ENCODE data around the gene AP4B1. TPM values are rescaled to one million over a fixed set of nuclear protein-coding genes. Genes with fewer than 3 reads are reported as not detected.

Gene AP4B1
- total and polyA plus RNA-seq, 2 donors (not counting 1 experiment from before 2014, with no cell fraction given) = 52.2 to 55.2 TPM

GRCh38 chr1:113918243-113918642, 13.6 kb upstream of the AP4B1 start:
- H3K9ac ChIP-seq (ENCODE audit: low read length) = no peak overlapping the region
- CTCF ChIA-PET = no interaction called here
- intact Hi-C loops (cut with micrococcal nuclease) = no loop called here
- peaks cover 0 to 5% (median 1%) of the 10 kb centered on the region in 4 experiments for H3K27me3 ChIP-seq (replicated peaks in 1 of 4; ENCODE audit: control extremely low read depth in 1 of 4, control insufficient read depth in 3 of 4, insufficient read depth in 4 of 4, low read length in 3 of 4)
- no peak overlapping the region for H3K4me3 ChIP-seq (ENCODE audit: control extremely low read depth in 1 of 5, extremely low read depth in 1 of 5, insufficient read depth in 1 of 5, low read depth in 2 of 5, low read length in 4 of 5)
- DNase-seq = no peak
- H4K20me1 ChIP-seq (ENCODE audit: control insufficient read depth, insufficient read depth, low read length, poor library complexity, severe bottlenecking) = no peaks in the 10 kb centered on the region
- Mint-ChIP-seq H3K27me3 (peaks cover 3% of the 10 kb centered on the region), H3K4me3 (no peak overlapping the region), H3K9me3 (ENCODE audit: insufficient read depth) (no peaks in the 10 kb centered on the region), H3K27ac (no peak overlapping the region), H3K4me1 (no peaks in the 10 kb centered on the region)
- POLR2A ChIA-PET = no interaction called here
- H3K79me2 ChIP-seq (ENCODE audit: control insufficient read depth, insufficient read depth, low read length) = no peaks in the 10 kb centered on the region
- no peak for ATAC-seq (ENCODE audit: low read depth)
- TF ChIP-seq CTCF (IDR thresholded peaks at IDR 0.05) (no peak), EZH2 (IDR thresholded peaks at IDR 0.05; ENCODE audit: borderline replicate concordance, insufficient read depth, low read depth, low read length, poor library complexity, severe bottlenecking) (no peak)
- H3K27ac ChIP-seq (ENCODE audit: low read length in 2 of 2) = no peak overlapping the region
- H2AFZ ChIP-seq (ENCODE audit: insufficient read depth, low read depth, low read length, poor library complexity, severe bottlenecking) = no peak overlapping the region
- H3K4me2 ChIP-seq (replicated peaks; ENCODE audit: low read depth, low read length, poor library complexity, severe bottlenecking) = no peak overlapping the region
- no peaks in the 10 kb centered on the region for H3K4me1 ChIP-seq (ENCODE audit: control insufficient read depth in 2 of 2, insufficient read depth in 2 of 2, low read length in 2 of 2)
- no peaks in the 10 kb centered on the region for H3K36me3 ChIP-seq (replicated peaks in 1 of 2; ENCODE audit: control extremely low read depth in 1 of 2, control insufficient read depth in 1 of 2, extremely low read depth in 1 of 2, insufficient read depth in 2 of 2, low read length in 1 of 2)
- no peaks in the 10 kb centered on the region for H3K9me3 ChIP-seq (ENCODE audit: control extremely low read depth in 1 of 3, control insufficient read depth in 2 of 3, insufficient read depth in 1 of 3, low read length in 2 of 3)

- no peak overlapping the region for H3K4me3 Mint-ChIP-seq
Measured at GRCh38 chr1:113917400-113918082, 12.9 kb upstream of the AP4B1 start.

More at GRCh38 chr1:113917400-113918082, 12.9 kb upstream of the AP4B1 start:
- H3K4me1 Mint-ChIP-seq = no peaks in the 10 kb centered on the region
- no peak for DNase-seq
- TF ChIP-seq CTCF (IDR thresholded peaks at IDR 0.05) (no peak), EZH2 (IDR thresholded peaks at IDR 0.05; ENCODE audit: borderline replicate concordance, insufficient read depth, low read depth, low read length, poor library complexity, severe bottlenecking) (no peak)
- H3K79me2 ChIP-seq (ENCODE audit: control insufficient read depth, insufficient read depth, low read length) = no peaks in the 10 kb centered on the region
- no peak for ATAC-seq (ENCODE audit: low read depth)
- no peaks in the 10 kb centered on the region for H3K9me3 ChIP-seq (ENCODE audit: control extremely low read depth in 1 of 3, control insufficient read depth in 2 of 3, insufficient read depth in 1 of 3, low read length in 2 of 3)
- peaks cover 0 to 3% (median 0%) of the 10 kb centered on the region in 4 experiments for H3K27me3 ChIP-seq (replicated peaks in 1 of 4; ENCODE audit: control extremely low read depth in 1 of 4, control insufficient read depth in 3 of 4, insufficient read depth in 4 of 4, low read length in 3 of 4)
- H3K27me3 Mint-ChIP-seq = no peaks in the 10 kb centered on the region
- WGBS (ENCODE audit: insufficient coverage) = 96% methylated on average over 2 of the region's 2 CpGs
- no peak overlapping the region for H3K27ac Mint-ChIP-seq
- no peaks in the 10 kb centered on the region for H4K20me1 ChIP-seq (ENCODE audit: control insufficient read depth, insufficient read depth, low read length, poor library complexity, severe bottlenecking)
- intact Hi-C loops (cut with micrococcal nuclease) = no loop called here
- H3K36me3 ChIP-seq (replicated peaks in 1 of 2; ENCODE audit: control extremely low read depth in 1 of 2, control insufficient read depth in 1 of 2, extremely low read depth in 1 of 2, insufficient read depth in 2 of 2, low read length in 1 of 2) = peaks cover 0 to 4% of the 10 kb centered on the region in 2 experiments
- H3K4me1 ChIP-seq (ENCODE audit: control insufficient read depth in 2 of 2, insufficient read depth in 2 of 2, low read length in 2 of 2) = no peaks in the 10 kb centered on the region
- no peak overlapping the region for H3K4me3 ChIP-seq (ENCODE audit: control extremely low read depth in 1 of 5, extremely low read depth in 1 of 5, insufficient read depth in 1 of 5, low read depth in 2 of 5, low read length in 4 of 5)
- no peak overlapping the region for H3K27ac ChIP-seq (ENCODE audit: low read length in 2 of 2)
- H3K9me3 Mint-ChIP-seq (ENCODE audit: insufficient read depth) = no peaks in the 10 kb centered on the region
- H2AFZ ChIP-seq (ENCODE audit: insufficient read depth, low read depth, low read length, poor library complexity, severe bottlenecking) = no peak overlapping the region
- ChIA-PET CTCF (no interaction called here), POLR2A (no interaction called here)
- no peak overlapping the region for H3K4me2 ChIP-seq (replicated peaks; ENCODE audit: low read depth, low read length, poor library complexity, severe bottlenecking)
- no peak overlapping the region for H3K9ac ChIP-seq (ENCODE audit: low read length)
